NB4 (cell line): ENCODE measurements around the gene TRPM5.

Source experiments
- DNase-seq: peaks from one replicate; pipeline ENCODE4 v3.0.0; 2010; ENCODE audit warnings: low read depth
- H3K4me3 ChIP-seq: one replicate; pipeline ENCODE4 v1.5.1; 2011; ENCODE audit warnings: mild to moderate bottlenecking, low read depth, low read length, moderate library complexity
- CTCF ChIP-seq: IDR thresholded peaks from one replicate; pipeline ENCODE4 v1.5.1; 2012; ENCODE audit warnings: low read depth, low read length
- MAX ChIP-seq: IDR thresholded peaks from 2 replicates; pipeline ENCODE4 v1.6.1; 2011; ENCODE audit warnings: low read depth, low read length
- MYC ChIP-seq: IDR thresholded peaks from 2 replicates; pipeline ENCODE4 v1.6.1; 2011; ENCODE audit warnings: low read depth, low read length
- POLR2A ChIP-seq: IDR thresholded peaks from 2 replicates; pipeline ENCODE4 v1.6.1; 2011; ENCODE audit warnings: mild to moderate bottlenecking; ENCODE audit not compliant: insufficient read length; ENCODE audit errors: extremely low read depth

Gene TRPM5

GRCh38 chr11:2443406-2443805 lies 908 bp downstream of the TRPM5 start:
- H3K4me3 ChIP-seq: no peak overlapping the region
- TF ChIP-seq POLR2A (no peak), CTCF (no peak)
- DNase-seq: no peak

GRCh38 chr11:2442589-2442988 lies 1.7 kb downstream of the TRPM5 start:
- TF ChIP-seq MAX: no peak
- no peak for TF ChIP-seq CTCF
- H3K4me3 ChIP-seq: no peak overlapping the region
- DNase-seq: no peak

GRCh38 chr11:2441171-2441570 lies 3.1 kb downstream of the TRPM5 start:
- TF ChIP-seq POLR2A: no peak
- TF ChIP-seq CTCF: no peak
- TF ChIP-seq MAX: no peak
- TF ChIP-seq MYC: no peak
- no peak for DNase-seq
- H3K4me3 ChIP-seq: no peak overlapping the region

- H3K4me3 ChIP-seq: no peak overlapping the region
- DNase-seq: peak; percentile 28
- TF ChIP-seq POLR2A (no peak), MAX (no peak), CTCF (no peak), MYC (no peak)
These were observed 3.7 kb downstream of the TRPM5 start for GRCh38 chr11:2440646-2441045.

- DNase-seq: no peak
- TF ChIP-seq MAX: no peak
- TF ChIP-seq CTCF: no peak
- no peak for TF ChIP-seq MYC
- no peak for TF ChIP-seq POLR2A
- no peak overlapping the region for H3K4me3 ChIP-seq
These were observed 4.5 kb downstream of the TRPM5 start for GRCh38 chr11:2439820-2440219.

GRCh38 chr11:2437516-2437915 lies 6.8 kb downstream of the TRPM5 start:
- no peak for DNase-seq
- H3K4me3 ChIP-seq: no peak overlapping the region
- no peak for TF ChIP-seq POLR2A
- no peak for TF ChIP-seq MYC
- TF ChIP-seq MAX: no peak
